Central memory CD8-positive, alpha-beta T cell (primary cell): ENCODE results near the gene CHD3.

ENCODE experiments used
- ATAC-seq: fragments of 150-1000 bp; cut with Tn5 transposase; replicated peaks from 2 replicates; pipeline ENCODE4 v1.10.0; 2022; ENCODE audit warnings: mild to moderate bottlenecking, moderate FRiP score, moderate number of reproducible peaks; ENCODE audit not compliant: poor library complexity, severe bottlenecking; ENCODE audit errors: extremely low read depth
- DNase-seq, 2 donors: peaks; one replicate each; pipeline ENCODE4 v3.0.0; 2021; ENCODE audit warnings: low spot score in 2 of 2
- H3K27ac Mint-ChIP-seq: one replicate; pipeline ENCODE4 v1.8.0; 2022; ENCODE audit warnings: low read depth, mild to moderate bottlenecking, moderate library complexity, mixed read lengths
- H3K27me3 Mint-ChIP-seq: one replicate; pipeline ENCODE4 v1.8.0; 2022; ENCODE audit warnings: mixed read lengths
- H3K36me3 Mint-ChIP-seq: one replicate; pipeline ENCODE4 v1.8.0; 2022; ENCODE audit warnings: mild to moderate bottlenecking, moderate library complexity, mixed read lengths; ENCODE audit not compliant: insufficient read depth
- H3K4me1 Mint-ChIP-seq: one replicate; pipeline ENCODE4 v1.8.0; 2022; ENCODE audit warnings: mixed read lengths
- H3K4me3 Mint-ChIP-seq: one replicate; pipeline ENCODE4 v1.8.0; 2022; ENCODE audit warnings: mild to moderate bottlenecking, moderate library complexity, mixed read lengths
- H3K9me3 Mint-ChIP-seq: one replicate; pipeline ENCODE4 v1.8.0; 2022; ENCODE audit warnings: mixed read lengths

Gene CHD3

DNA sequence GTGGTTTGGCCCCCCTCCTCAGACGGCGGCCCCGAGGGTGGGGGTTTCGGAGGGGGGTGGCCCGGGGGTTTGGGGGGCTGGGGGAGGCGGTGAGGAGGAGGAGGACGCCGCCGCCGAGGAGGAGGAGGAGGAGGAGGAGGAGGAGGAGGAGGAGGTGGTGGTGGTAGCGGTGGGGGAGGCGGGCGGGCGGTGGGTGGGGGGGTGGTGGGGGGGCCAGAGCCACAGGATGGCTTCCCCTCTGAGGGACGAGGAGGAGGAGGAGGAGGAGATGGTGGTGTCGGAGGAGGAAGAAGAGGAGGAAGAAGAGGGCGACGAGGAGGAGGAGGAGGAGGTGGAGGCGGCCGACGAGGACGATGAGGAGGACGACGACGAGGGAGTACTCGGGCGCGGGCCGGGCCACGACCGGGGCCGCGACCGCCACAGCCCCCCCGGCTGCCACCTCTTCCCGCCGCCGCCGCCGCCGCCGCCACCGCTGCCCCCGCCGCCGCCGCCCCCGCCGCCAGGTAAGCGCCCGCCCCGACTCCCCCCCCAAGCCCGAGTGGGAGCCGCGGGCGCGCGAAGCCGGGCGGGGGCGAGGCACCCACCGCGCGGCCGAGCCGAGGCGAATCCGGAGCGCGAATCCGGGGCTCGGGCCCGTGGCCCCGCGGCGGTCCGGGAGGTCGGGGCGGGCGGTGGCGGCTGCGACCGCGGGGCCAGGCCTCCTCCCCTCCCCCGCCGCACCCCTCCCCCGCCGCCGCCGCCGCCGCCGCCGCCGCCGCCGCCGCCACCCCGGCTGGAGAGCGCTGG is 3.8 kb upstream of the CHD3 start:
- H3K36me3 Mint-ChIP-seq = peaks cover 16% of the 10 kb centered on the region
- H3K4me3 Mint-ChIP-seq = no peak overlapping the region
- no peak for ATAC-seq
- no peaks in the 10 kb centered on the region for H3K27me3 Mint-ChIP-seq
- H3K9me3 Mint-ChIP-seq = no peaks in the 10 kb centered on the region
- DNase-seq = no peak
- H3K27ac Mint-ChIP-seq = no peak overlapping the region
- no peaks in the 10 kb centered on the region for H3K4me1 Mint-ChIP-seq

DNA sequence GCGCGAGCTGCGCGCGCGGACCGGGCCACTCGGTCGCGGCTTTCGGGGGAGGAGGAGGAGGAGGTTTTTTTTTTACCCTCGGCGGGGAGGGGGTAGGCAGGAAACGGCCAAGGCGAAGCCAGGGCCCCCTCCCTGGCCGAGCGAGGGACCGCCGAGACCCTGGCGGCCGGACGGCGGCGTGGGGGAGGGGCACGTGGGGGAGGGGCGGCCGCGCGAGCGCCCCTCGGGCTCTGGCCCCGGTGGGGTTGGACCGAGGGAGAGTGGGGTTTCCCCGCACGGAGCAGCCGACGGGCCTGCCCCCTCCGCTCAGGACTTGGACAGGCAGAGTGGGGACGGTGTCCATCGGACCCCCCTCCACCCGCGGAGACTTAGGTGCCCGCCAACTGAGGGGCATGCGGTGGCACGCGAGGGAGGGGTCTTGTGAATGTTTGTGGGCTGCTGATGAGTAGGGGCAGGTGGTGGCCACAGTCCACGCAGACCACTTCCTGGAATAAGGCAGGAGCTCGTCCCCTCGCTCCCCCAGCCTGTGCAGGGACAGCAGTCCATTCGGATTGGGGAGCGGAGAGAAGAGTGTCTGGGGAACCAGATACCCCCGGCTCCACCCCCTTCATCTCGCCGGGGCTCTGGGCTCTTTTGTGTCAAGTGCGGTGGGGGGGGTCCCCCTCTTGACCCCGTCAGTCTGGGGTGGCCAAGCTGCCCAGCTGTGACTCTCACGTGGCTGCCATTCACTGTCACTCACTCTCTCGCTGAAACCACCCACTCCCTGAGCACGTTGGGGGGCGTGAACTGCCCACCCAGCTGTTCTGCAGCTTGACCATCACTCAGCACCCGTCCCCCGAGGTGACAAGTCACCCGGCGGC is 3.0 kb upstream of the CHD3 start:
- no peak overlapping the region for H3K27ac Mint-ChIP-seq
- ATAC-seq = no peak
- H3K9me3 Mint-ChIP-seq = no peaks in the 10 kb centered on the region
- DNase-seq = no peak
- H3K4me1 Mint-ChIP-seq = peaks cover 6% of the 10 kb centered on the region
- H3K4me3 Mint-ChIP-seq = no peak overlapping the region
- peaks cover 21% of the 10 kb centered on the region for H3K36me3 Mint-ChIP-seq
- H3K27me3 Mint-ChIP-seq = no peaks in the 10 kb centered on the region

- peaks cover 8% of the 10 kb centered on the region for H3K4me1 Mint-ChIP-seq
- H3K36me3 Mint-ChIP-seq = peaks cover 30% of the 10 kb centered on the region
- peak; percentile 8 for ATAC-seq
- H3K9me3 Mint-ChIP-seq = no peaks in the 10 kb centered on the region
- peak; percentile 31 to 47 for DNase-seq
- H3K27ac Mint-ChIP-seq = no peak overlapping the region
- H3K27me3 Mint-ChIP-seq = no peaks in the 10 kb centered on the region
- no peak overlapping the region for H3K4me3 Mint-ChIP-seq
Measured at GRCh38 chr17:7886227-7887037, 2.2 kb upstream of the CHD3 start.

DNA sequence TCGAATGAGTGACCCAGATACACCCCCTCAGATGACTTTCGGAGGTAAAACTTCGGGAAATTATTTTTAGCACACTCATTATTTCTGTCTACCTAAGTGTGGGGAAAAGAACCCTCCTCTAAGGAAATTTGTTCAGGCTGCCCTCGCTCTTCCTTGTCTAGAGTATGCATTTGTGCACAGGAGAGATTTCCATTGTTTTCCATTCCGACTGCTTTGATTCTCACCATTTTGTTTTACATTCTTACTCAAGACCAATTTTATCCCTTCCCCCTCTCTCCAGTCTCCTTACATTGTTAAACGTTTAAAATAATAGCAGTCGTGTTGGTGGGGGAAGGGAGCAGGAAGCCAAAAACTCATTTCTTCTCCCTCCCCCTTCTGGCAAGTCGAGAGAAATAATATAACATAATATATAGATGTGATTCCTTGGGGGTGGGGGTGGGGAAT is 1.5 kb upstream of the CHD3 start:
- no peak overlapping the region for H3K27ac Mint-ChIP-seq
- ATAC-seq = peak; percentile 40

DNA sequence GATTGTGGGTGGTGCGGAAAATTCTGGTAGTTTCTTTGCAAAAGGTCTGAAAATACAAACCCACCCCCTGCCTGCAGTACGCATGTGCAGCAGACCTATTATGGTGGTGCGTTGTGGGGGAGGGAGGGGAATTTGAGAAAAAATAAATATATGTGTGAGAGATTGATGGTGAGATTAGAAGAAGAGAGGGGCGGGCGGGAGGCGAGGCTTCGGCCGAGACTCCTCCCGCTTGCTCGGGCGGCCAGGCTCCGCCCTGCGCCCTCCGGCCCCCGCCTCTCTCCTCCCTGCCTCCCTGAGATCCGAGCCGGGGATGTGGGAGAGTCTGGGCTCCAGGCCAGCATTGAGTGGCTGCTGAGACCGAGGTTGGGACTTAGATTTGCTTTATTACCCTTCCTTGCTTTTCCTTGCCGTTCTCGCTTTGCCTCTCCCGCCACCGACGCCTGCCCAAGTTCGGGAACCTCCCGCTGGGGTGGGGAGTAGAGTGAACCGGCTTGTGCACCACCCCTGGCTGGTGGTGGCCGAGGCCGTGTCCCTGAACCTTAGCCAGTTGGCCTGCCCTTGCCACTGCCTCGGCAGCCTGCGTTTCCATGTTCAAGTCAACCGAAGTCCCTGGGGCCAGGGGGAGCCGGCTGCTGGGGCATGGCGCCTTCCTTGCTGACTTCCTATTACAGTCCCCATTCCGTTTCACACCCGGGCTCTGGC is 956 bp upstream of the CHD3 start:
- H3K4me3 Mint-ChIP-seq = no peak overlapping the region
- DNase-seq = peak; percentile 53 to 83
- no peaks in the 10 kb centered on the region for H3K27me3 Mint-ChIP-seq
- peaks cover 8% of the 10 kb centered on the region for H3K4me1 Mint-ChIP-seq
- peaks cover 40% of the 10 kb centered on the region for H3K36me3 Mint-ChIP-seq
- peak; percentile 68 for ATAC-seq
- no peak overlapping the region for H3K27ac Mint-ChIP-seq
- H3K9me3 Mint-ChIP-seq = no peaks in the 10 kb centered on the region

More for the DNA sequence above, 1.5 kb upstream of the CHD3 start:
- peaks cover 8% of the 10 kb centered on the region for H3K4me1 Mint-ChIP-seq
- H3K9me3 Mint-ChIP-seq = no peaks in the 10 kb centered on the region
- no peak overlapping the region for H3K4me3 Mint-ChIP-seq
- H3K27me3 Mint-ChIP-seq = no peaks in the 10 kb centered on the region
- no peak for DNase-seq
- peaks cover 35% of the 10 kb centered on the region for H3K36me3 Mint-ChIP-seq

DNA sequence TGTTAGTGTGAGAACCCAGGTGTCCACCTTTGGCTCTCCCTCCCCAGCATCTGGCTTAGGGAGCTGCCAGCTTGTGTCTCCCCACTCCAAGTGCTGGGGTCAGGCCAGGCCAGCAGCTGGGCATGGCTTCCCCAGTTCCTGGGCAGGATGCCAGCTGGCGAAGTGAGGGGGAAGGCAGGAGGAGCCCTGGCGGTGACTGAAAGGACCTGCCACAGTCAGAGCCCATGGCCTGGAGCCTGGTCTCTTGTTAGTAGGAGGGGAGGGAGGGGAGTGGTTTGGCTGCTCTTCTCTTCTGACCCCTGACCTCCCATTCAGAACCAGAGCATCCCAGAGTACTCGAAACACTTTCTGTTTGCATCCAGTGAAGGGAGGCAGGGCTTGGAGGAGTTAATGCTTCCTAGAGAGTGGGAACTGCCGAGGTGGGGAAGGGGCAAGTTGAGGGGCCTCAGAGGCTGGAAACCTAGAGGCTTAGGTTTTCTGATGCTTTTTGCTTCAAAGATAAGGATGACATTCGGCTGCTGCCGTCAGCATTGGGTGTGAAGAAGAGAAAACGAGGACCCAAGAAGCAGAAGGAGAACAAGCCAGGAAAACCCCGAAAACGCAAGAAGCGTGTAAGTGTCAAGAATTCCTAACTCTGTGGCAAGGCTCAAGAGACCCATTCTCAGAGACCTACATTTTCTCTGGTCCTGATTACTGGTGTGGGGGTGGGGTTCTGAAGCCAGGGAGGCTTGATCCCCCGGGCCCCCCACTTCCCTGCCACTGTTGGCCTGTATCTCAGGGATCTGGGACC is 772 bp downstream of the CHD3 start:
- ATAC-seq = no peak
- H3K9me3 Mint-ChIP-seq = no peaks in the 10 kb centered on the region
- peaks cover 51% of the 10 kb centered on the region for H3K36me3 Mint-ChIP-seq
- H3K4me1 Mint-ChIP-seq = peaks cover 10% of the 10 kb centered on the region
- no peak for DNase-seq
- H3K27me3 Mint-ChIP-seq = no peaks in the 10 kb centered on the region
- H3K27ac Mint-ChIP-seq = no peak overlapping the region
- no peak overlapping the region for H3K4me3 Mint-ChIP-seq

- peaks cover 71% of the 10 kb centered on the region for H3K36me3 Mint-ChIP-seq
Measured at GRCh38 chr17:7893187-7893880, 4.7 kb downstream of the CHD3 start.

GRCh38 chr17:7894226-7894625 is 5.6 kb downstream of the CHD3 start:
- H3K27ac Mint-ChIP-seq = no peak overlapping the region
- peaks cover 78% of the 10 kb centered on the region for H3K36me3 Mint-ChIP-seq

More at GRCh38 chr17:7893187-7893880, 4.7 kb downstream of the CHD3 start:
- Mint-ChIP-seq H3K4me3 (no peak overlapping the region), H3K4me1 (peaks cover 30% of the 10 kb centered on the region), H3K27ac (no peak overlapping the region), H3K9me3 (no peaks in the 10 kb centered on the region), H3K27me3 (no peaks in the 10 kb centered on the region)
- ATAC-seq (no peak), DNase-seq (no peak)

DNA sequence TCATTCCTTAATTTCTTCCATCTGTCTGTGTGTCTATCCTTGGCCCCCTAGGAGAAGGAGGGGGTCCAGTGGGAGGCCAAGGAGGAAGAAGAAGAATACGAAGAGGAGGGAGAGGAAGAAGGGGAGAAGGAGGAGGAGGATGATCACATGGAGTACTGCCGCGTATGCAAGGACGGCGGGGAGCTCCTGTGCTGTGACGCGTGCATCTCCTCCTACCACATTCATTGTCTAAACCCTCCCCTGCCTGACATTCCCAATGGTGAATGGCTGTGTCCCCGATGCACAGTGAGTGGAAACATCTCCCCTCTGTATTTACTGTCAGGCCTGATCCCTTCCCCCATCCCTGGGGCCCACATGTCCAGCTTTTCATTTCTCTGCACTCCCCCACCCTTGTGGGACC is 6.3 kb downstream of the CHD3 start:
- H3K4me1 Mint-ChIP-seq = peaks cover 30% of the 10 kb centered on the region
- no peak overlapping the region for H3K4me3 Mint-ChIP-seq
- H3K36me3 Mint-ChIP-seq = peaks cover 75% of the 10 kb centered on the region
- H3K9me3 Mint-ChIP-seq = no peaks in the 10 kb centered on the region
- no peak for ATAC-seq
- no peak for DNase-seq
- H3K27ac Mint-ChIP-seq = no peak overlapping the region
- H3K27me3 Mint-ChIP-seq = no peaks in the 10 kb centered on the region

More at GRCh38 chr17:7894226-7894625, 5.6 kb downstream of the CHD3 start:
- ATAC-seq (no peak), DNase-seq (no peak)
- no peaks in the 10 kb centered on the region for H3K9me3 Mint-ChIP-seq
- no peaks in the 10 kb centered on the region for H3K27me3 Mint-ChIP-seq
- no peak overlapping the region for H3K4me3 Mint-ChIP-seq
- peaks cover 30% of the 10 kb centered on the region for H3K4me1 Mint-ChIP-seq

DNA sequence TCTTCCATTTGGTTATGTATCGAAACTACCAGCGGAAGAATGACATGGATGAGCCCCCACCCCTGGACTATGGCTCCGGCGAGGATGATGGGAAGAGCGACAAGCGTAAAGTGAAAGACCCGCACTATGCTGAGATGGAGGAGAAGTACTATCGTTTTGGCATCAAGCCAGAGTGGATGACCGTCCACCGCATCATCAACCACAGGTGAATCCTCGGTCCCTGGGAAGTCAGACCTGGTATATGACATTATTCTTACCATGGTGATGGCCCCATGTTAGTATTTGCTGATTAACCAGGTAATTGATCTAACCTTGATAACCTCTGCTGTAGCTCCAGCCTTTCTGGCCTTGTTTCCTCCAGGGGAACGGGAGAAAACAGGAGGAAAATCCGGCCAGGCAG is 8.5 kb downstream of the CHD3 start:
- peaks cover 75% of the 10 kb centered on the region for H3K36me3 Mint-ChIP-seq
- peaks cover 22% of the 10 kb centered on the region for H3K4me1 Mint-ChIP-seq
- H3K4me3 Mint-ChIP-seq = no peak overlapping the region
- DNase-seq (no peak), ATAC-seq (no peak)
- no peak overlapping the region for H3K27ac Mint-ChIP-seq
- H3K27me3 Mint-ChIP-seq = no peaks in the 10 kb centered on the region
- no peaks in the 10 kb centered on the region for H3K9me3 Mint-ChIP-seq

DNA sequence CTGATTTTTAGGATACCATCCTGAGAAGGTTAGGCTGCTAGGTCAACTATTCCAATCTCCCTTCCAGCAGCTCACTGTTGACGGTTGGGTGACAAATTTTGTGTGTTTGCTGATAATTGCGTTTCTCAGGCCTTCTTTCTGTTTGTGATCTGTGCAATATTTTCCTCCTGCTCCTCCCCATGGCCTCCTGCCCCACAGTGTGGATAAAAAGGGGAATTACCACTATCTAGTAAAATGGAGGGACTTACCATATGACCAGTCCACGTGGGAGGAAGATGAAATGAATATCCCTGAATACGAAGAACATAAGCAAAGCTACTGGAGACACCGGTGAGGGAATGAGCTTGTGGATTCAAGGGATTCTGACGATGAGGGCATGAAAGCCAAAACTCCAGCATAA is 9.2 kb downstream of the CHD3 start:
- ATAC-seq (peak; percentile 36), DNase-seq (no peak)
- H3K36me3 Mint-ChIP-seq = peaks cover 75% of the 10 kb centered on the region
- H3K27me3 Mint-ChIP-seq = no peaks in the 10 kb centered on the region
- H3K4me1 Mint-ChIP-seq = peaks cover 22% of the 10 kb centered on the region
- H3K27ac Mint-ChIP-seq = no peak overlapping the region
- no peaks in the 10 kb centered on the region for H3K9me3 Mint-ChIP-seq
- H3K4me3 Mint-ChIP-seq = no peak overlapping the region
